ENCODE data around the gene PPCS.

PPCS gene

DNA sequence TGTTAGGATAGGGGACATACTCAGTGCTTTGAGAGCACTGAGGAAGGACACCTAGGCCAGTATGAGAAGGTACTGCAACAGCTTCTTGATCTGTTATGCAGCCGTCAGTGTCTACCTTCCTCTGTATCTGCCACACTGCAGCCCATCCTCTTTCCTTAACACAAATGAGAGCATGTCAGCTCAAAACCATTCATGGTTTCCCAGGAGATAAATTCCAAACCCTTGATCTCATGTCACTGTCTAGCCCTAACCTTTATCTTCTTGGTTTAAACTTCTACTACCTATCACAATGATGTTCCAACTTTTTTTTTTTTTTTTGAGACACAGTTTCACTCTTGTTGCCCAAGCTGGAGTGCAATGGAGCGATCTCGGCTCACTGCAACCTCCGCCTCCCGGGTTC, 1.9 kb upstream of the PPCS start:
- no peak overlapping the region for H3K4me3 ChIP-seq (replicated peaks; ENCODE audit: low read depth, low read length)
- TF ChIP-seq, protein P1, sequence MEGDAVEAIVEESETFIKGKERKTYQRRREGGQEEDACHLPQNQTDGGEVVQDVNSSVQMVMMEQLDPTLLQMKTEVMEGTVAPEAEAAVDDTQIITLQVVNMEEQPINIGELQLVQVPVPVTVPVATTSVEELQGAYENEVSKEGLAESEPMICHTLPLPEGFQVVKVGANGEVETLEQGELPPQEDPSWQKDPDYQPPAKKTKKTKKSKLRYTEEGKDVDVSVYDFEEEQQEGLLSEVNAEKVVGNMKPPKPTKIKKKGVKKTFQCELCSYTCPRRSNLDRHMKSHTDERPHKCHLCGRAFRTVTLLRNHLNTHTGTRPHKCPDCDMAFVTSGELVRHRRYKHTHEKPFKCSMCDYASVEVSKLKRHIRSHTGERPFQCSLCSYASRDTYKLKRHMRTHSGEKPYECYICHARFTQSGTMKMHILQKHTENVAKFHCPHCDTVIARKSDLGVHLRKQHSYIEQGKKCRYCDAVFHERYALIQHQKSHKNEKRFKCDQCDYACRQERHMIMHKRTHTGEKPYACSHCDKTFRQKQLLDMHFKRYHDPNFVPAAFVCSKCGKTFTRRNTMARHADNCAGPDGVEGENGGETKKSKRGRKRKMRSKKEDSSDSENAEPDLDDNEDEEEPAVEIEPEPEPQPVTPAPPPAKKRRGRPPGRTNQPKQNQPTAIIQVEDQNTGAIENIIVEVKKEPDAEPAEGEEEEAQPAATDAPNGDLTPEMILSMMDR (IDR thresholded peaks at IDR 0.05; ENCODE audit: insufficient read depth, low read length, poor library complexity, severe bottlenecking), result no peak
- no peak for DNase-seq (ENCODE audit: extremely low read depth, insufficient read length)
- no peaks in the 10 kb centered on the region for H3K27me3 ChIP-seq (replicated peaks; ENCODE audit: control insufficient read depth, insufficient read depth, low read length)
- no peaks in the 10 kb centered on the region; the same call in none of the 2 replicates for H3K36me3 ChIP-seq (ENCODE audit: control insufficient read depth, insufficient read depth, low read length)

DNA sequence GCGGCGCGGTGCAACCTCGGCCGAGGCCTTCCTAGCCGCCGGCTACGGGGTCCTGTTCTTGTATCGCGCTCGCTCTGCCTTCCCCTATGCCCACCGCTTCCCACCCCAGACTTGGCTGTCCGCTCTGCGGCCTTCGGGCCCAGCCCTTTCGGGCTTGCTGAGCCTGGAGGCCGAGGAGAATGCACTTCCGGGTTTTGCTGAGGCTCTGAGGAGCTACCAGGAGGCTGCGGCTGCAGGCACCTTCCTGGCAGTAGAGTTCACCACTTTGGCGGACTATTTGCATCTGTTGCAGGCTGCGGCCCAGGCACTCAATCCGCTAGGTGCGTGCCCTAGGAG, 379 bp downstream of the PPCS start:
- Histone ChIP-seq H3K4me3 (replicated peaks; ENCODE audit: low read depth, low read length) (peak overlapping the region; percentile 89), H3K36me3 (ENCODE audit: control insufficient read depth, insufficient read depth, low read length) (peaks cover 5% of the 10 kb centered on the region), H3K27me3 (replicated peaks; ENCODE audit: control insufficient read depth, insufficient read depth, low read length) (no peaks in the 10 kb centered on the region)
- TF ChIP-seq, protein P1 (IDR thresholded peaks at IDR 0.05; ENCODE audit: insufficient read depth, low read length, poor library complexity, severe bottlenecking), result no peak
- DNase-seq (ENCODE audit: extremely low read depth, insufficient read length), result no peak

DNA sequence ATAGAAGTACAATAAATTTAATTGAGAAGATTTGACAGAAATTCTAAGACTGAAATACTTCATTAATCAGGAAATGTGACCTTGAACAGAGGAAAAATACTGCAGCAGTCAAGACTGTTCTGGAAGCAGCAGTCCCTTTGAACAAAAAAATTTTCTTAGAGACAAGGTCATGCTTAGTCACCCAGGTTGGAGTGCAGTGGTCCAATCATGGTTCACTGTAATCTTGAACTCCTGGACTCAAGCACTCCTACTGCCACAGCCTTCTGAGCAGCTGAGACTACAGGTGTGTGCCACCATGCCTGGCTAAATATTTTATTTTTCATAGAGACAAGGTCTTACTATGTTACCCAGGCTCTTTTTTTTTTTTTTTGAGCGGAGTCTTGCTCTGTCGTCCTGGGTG, 4.9 kb downstream of the PPCS start:
- TF ChIP-seq, protein P1 (IDR thresholded peaks at IDR 0.05; ENCODE audit: insufficient read depth, low read length, poor library complexity, severe bottlenecking), result no peak
- Histone ChIP-seq H3K36me3 (ENCODE audit: control insufficient read depth, insufficient read depth, low read length) (peaks cover 5% of the 10 kb centered on the region), H3K4me3 (replicated peaks; ENCODE audit: low read depth, low read length) (no peak overlapping the region), H3K27me3 (replicated peaks; ENCODE audit: control insufficient read depth, insufficient read depth, low read length) (no peaks in the 10 kb centered on the region)
- no peak for DNase-seq (ENCODE audit: extremely low read depth, insufficient read length)

DNA sequence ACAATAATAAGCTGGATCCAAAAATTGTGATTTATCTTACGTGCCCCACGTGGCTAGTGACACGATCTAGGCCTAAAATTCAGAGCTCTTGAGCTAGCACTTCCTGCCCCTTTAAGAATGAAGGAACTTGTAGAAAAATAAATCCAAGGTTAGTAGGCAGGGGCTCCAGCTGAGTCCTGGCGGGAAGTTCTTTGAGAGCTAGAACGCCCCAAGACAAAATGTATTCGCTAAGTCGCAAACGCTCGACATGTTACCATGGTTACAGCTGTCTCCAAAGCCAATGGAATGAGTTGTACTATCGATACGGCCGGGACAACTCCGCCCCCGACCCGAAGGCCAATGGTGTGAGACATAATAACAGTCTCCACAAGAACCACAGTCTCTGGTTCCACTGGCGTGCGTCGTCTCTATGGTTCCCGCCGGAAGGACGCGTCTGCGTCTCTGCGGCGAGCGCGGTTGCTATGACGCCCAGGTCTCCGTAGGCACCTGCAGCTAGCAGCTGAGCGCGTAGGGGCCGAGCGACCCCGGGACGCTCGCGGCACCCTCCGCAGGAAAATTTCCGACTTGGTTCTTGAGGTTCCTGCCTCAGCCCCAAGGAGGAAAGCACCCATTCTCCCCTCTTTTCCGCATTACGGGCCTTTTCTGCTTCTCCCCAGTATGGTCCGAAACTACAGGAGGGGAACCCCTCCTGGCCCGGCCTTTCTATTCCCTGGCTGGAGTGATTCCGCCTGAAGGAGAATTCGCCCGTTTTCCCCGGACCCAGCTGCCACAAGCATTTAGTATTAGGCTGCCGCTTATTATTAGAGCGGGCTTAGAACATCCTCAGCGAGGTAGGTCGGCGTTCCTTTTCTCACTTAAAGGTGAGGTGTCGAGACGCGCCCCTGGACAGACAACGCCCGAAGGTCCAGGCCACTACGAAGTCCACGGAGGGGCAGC, 6.8 kb downstream of the PPCS start, which contains the start of gene CCDC30:
TSS of gene CCDC30 (plus strand) at position 459 of the 936 bp plus-strand sequence. CDS start 17,266 bp downstream, outside the sequence.
- H3K4me3 ChIP-seq (replicated peaks; ENCODE audit: low read depth, low read length), result peak within 1 kb of the TSS; percentile 70
- TF ChIP-seq, protein P1 (IDR thresholded peaks at IDR 0.05; ENCODE audit: insufficient read depth, low read length, poor library complexity, severe bottlenecking), result no peak
- peak; percentile 92 for DNase-seq (ENCODE audit: extremely low read depth, insufficient read length)
- H3K36me3 ChIP-seq (ENCODE audit: control insufficient read depth, insufficient read depth, low read length), result peaks cover 5% of the 10 kb centered on the region
- no peaks in the 10 kb centered on the region for H3K27me3 ChIP-seq (replicated peaks; ENCODE audit: control insufficient read depth, insufficient read depth, low read length)

DNA sequence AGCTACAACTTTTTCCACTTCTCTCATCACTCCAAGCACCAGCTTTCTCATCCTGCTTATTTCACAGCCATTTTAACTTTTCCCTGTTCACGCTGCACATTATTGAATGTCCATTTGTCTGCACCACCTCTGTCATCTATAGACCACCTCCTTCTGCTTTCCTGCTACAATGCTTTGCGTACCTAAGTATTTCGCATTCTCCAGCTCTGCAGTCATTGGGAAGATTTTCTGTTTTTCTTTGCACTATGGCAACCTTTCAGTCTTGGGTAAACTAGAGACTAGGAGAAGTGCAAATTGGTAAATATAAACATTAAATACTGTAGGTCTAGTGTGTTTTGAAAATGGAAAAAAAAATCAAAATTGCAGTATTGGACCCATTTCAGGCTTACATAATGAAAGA, 7.6 kb downstream of the PPCS start:
- TF ChIP-seq, protein P1 (IDR thresholded peaks at IDR 0.05; ENCODE audit: insufficient read depth, low read length, poor library complexity, severe bottlenecking), result no peak
- H3K36me3 ChIP-seq (ENCODE audit: control insufficient read depth, insufficient read depth, low read length), result peaks cover 5% of the 10 kb centered on the region
- H3K27me3 ChIP-seq (replicated peaks; ENCODE audit: control insufficient read depth, insufficient read depth, low read length), result no peaks in the 10 kb centered on the region
- DNase-seq (ENCODE audit: extremely low read depth, insufficient read length), result no peak
- H3K4me3 ChIP-seq (replicated peaks; ENCODE audit: low read depth, low read length), result no peak overlapping the region; the same call in 1 of the 2 replicates

Measured in GM06990 (cell line).